HUES64 (cell line): Measurements from ENCODE around the gene SMARCC1.

Source experiments
- H3K27ac ChIP-seq: 2 replicates; pipeline ENCODE4 v1.7.0; 2013; ENCODE audit warnings: low read depth, low read length, inconsistent platforms
- H3K27me3 ChIP-seq: 2 replicates; pipeline ENCODE4 v1.6.1; 2013; ENCODE audit warnings: mild to moderate bottlenecking, low read length; ENCODE audit not compliant: insufficient read depth
- H3K36me3 ChIP-seq: 2 replicates; pipeline ENCODE4 v1.6.1; 2013; ENCODE audit warnings: mild to moderate bottlenecking, low read length; ENCODE audit not compliant: insufficient read depth
- H3K4me1 ChIP-seq: 2 replicates; pipeline ENCODE4 v1.6.1; 2013; ENCODE audit warnings: mild to moderate bottlenecking, low read length, moderate library complexity; ENCODE audit not compliant: insufficient read depth
- H3K4me3 ChIP-seq: 2 replicates; pipeline ENCODE4 v1.5.1; 2013; ENCODE audit warnings: mild to moderate bottlenecking, low read length, moderate library complexity
- H3K9ac ChIP-seq: 2 replicates; pipeline ENCODE4 v1.6.1; 2013; ENCODE audit warnings: mild to moderate bottlenecking, low read depth, low read length
- H3K9me3 ChIP-seq: 2 replicates; pipeline ENCODE4 v1.6.1; 2013; ENCODE audit warnings: low read depth, low read length; ENCODE audit not compliant: insufficient read depth
- WGBS: fragments of 150-250, 120-280 bp; methylation state at CpG from one replicate; pipeline ENCODE4 v1.1.7; 2013; ENCODE audit warnings: missing lambda C conversion rate; 5-methylcytosine and 5-hydroxymethylcytosine counted together

Gene SMARCC1

GRCh38 chr3:47610583-47610982, 171.1 kb downstream of the SMARCC1 start:
- Histone ChIP-seq H3K36me3 (peaks cover 96% of the 10 kb centered on the region), H3K9me3 (no peaks in the 10 kb centered on the region), H3K27ac (no peak overlapping the region), H3K27me3 (no peaks in the 10 kb centered on the region), H3K9ac (no peak overlapping the region), H3K4me3 (no peak overlapping the region), H3K4me1 (no peaks in the 10 kb centered on the region; the same call in 1 of the 2 replicates)
- 83% methylated on average over 3 of the region's 3 CpGs for WGBS

DNA sequence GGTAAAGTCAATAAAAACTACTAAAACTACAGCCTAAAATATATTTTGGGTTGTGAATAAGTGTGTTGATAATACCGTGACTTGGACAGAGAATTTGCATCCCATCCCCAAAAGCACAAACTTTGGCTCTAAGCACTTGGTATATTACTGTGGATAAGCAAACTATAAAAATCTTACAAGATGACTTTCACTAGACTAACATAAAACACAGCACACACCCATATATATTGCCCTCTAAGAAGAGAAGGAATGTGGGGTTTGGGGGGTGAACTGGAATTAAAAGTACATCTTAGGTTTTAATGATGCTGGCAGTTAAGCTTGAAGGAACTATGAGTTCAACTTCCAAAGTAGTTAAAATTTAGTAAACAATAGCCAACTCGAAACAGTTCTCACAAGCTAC, 174.4 kb downstream of the SMARCC1 start:
- WGBS, result 92% methylated on average over 1 of the region's 2 CpGs
- H3K9me3 ChIP-seq, result no peaks in the 10 kb centered on the region
- no peak overlapping the region for H3K27ac ChIP-seq
- H3K4me1 ChIP-seq, result no peaks in the 10 kb centered on the region
- H3K4me3 ChIP-seq, result no peak overlapping the region
- peaks cover 98% of the 10 kb centered on the region for H3K36me3 ChIP-seq
- no peak overlapping the region for H3K9ac ChIP-seq
- no peaks in the 10 kb centered on the region for H3K27me3 ChIP-seq

DNA sequence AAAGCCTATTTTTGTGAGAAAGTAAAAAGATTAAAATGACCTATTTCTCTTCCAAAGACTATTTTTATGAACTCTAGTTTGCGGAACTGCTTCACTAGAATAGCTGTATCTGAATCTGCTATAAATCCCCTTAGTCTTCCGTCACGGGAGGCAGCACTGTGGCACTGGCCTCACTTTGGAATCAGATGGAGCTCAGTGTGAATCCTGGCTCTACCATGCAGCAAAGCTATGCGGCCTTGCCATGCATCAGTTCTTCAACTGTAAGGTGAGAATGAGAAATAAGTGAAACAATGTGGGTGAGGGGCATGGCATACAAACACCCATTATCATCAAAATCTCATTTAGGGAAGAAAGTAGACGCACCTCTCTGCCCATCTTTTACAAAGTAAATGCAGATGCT, 175.5 kb downstream of the SMARCC1 start:
- no peaks in the 10 kb centered on the region for H3K4me1 ChIP-seq
- no peak overlapping the region for H3K4me3 ChIP-seq
- H3K36me3 ChIP-seq, result peaks cover 94% of the 10 kb centered on the region
- H3K9ac ChIP-seq, result no peak overlapping the region
- no peak overlapping the region for H3K27ac ChIP-seq
- H3K9me3 ChIP-seq, result no peaks in the 10 kb centered on the region
- no peaks in the 10 kb centered on the region for H3K27me3 ChIP-seq
- WGBS, result 96% methylated on average over 5 of the region's 5 CpGs

GRCh38 chr3:47605652-47606051, 176.0 kb downstream of the SMARCC1 start:
- Histone ChIP-seq H3K27me3 (no peaks in the 10 kb centered on the region), H3K36me3 (peaks cover 94% of the 10 kb centered on the region), H3K27ac (no peak overlapping the region), H3K9ac (no peak overlapping the region), H3K4me1 (no peaks in the 10 kb centered on the region), H3K9me3 (no peaks in the 10 kb centered on the region), H3K4me3 (no peak overlapping the region)
- WGBS, result 50% methylated on average over 2 of the region's 2 CpGs

DNA sequence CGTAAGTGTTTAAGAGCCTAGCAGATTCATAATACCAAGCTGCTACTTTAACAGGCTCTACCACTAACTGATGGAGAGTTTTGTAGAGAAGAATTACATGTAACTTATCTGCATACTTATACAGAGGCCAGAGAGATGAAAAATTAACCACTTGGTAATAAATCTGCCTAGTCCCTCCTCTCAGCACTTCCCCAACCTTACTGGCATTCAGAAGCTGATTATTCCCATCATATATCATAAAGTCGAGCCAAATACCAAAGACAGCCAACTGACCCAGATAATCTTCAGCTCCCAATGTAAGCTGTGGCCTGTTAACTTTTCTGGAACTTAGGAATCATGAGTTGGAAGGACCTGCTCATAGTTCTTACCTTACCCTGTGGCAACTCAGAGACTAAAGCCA, 177.5 kb downstream of the SMARCC1 start:
- Histone ChIP-seq H3K27me3 (no peaks in the 10 kb centered on the region), H3K4me3 (no peak overlapping the region), H3K27ac (no peak overlapping the region), H3K9me3 (no peaks in the 10 kb centered on the region), H3K9ac (no peak overlapping the region), H3K4me1 (no peaks in the 10 kb centered on the region), H3K36me3 (peaks cover 96% of the 10 kb centered on the region)
- WGBS, result 85% methylated on average over 2 of the region's 2 CpGs

GRCh38 chr3:47603332-47603731, 178.4 kb downstream of the SMARCC1 start:
- no peaks in the 10 kb centered on the region for H3K4me1 ChIP-seq
- no peak overlapping the region for H3K9ac ChIP-seq
- H3K9me3 ChIP-seq, result no peaks in the 10 kb centered on the region
- H3K36me3 ChIP-seq, result peaks cover 95% of the 10 kb centered on the region
- no peak overlapping the region for H3K27ac ChIP-seq
- no peaks in the 10 kb centered on the region for H3K27me3 ChIP-seq
- H3K4me3 ChIP-seq, result no peak overlapping the region

DNA sequence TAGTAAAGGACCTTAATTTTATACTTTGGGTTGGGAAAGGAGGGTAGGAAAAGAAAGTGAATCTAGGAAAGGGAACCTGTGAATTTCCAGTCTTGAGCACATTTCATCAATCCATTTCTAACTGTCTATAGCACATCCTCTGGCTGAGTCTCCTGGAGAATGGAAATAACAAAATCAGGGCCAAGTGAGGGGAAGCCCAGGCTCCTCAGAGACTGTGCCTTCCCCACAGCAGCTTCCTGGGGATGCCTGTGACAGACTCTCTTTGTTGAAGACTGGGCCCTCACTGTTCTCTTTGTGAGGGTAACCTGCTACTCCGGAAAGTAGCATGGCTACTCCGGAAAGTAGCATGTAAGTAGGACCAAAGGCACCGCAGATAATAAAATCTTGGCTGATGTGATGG, 180.4 kb downstream of the SMARCC1 start:
- Histone ChIP-seq H3K9ac (no peak overlapping the region), H3K27me3 (no peaks in the 10 kb centered on the region), H3K27ac (no peak overlapping the region), H3K9me3 (no peaks in the 10 kb centered on the region), H3K4me1 (no peaks in the 10 kb centered on the region), H3K4me3 (no peak overlapping the region), H3K36me3 (peaks cover 88% of the 10 kb centered on the region)
- WGBS, result 95% methylated on average over 3 of the region's 3 CpGs

GRCh38 chr3:47594792-47595191, 186.9 kb downstream of the SMARCC1 start:
- no peaks in the 10 kb centered on the region for H3K27me3 ChIP-seq
- no peaks in the 10 kb centered on the region for H3K9me3 ChIP-seq
- H3K27ac ChIP-seq, result no peak overlapping the region
- 81% methylated on average over 3 of the region's 3 CpGs for WGBS
- H3K4me3 ChIP-seq, result no peak overlapping the region
- peaks cover 85% of the 10 kb centered on the region for H3K36me3 ChIP-seq
- H3K4me1 ChIP-seq, result no peaks in the 10 kb centered on the region
- no peak overlapping the region for H3K9ac ChIP-seq

GRCh38 chr3:47592066-47592795, 189.5 kb downstream of the SMARCC1 start:
- WGBS, result 91% methylated on average over 4 of the region's 4 CpGs
- Histone ChIP-seq H3K36me3 (peaks cover 86% of the 10 kb centered on the region), H3K9ac (no peak overlapping the region), H3K4me1 (no peaks in the 10 kb centered on the region), H3K27ac (no peak overlapping the region), H3K9me3 (no peaks in the 10 kb centered on the region), H3K4me3 (no peak overlapping the region), H3K27me3 (no peaks in the 10 kb centered on the region)

- peaks cover 98% of the 10 kb centered on the region for H3K36me3 ChIP-seq
- no peaks in the 10 kb centered on the region for H3K4me1 ChIP-seq
- 93% methylated on average over 2 of the region's 2 CpGs for WGBS
- H3K4me3 ChIP-seq, result no peak overlapping the region
- H3K9me3 ChIP-seq, result no peaks in the 10 kb centered on the region
- no peak overlapping the region for H3K27ac ChIP-seq
- H3K9ac ChIP-seq, result no peak overlapping the region
- no peaks in the 10 kb centered on the region for H3K27me3 ChIP-seq
Measured at GRCh38 chr3:47590216-47590615, 191.5 kb downstream of the SMARCC1 start.

DNA sequence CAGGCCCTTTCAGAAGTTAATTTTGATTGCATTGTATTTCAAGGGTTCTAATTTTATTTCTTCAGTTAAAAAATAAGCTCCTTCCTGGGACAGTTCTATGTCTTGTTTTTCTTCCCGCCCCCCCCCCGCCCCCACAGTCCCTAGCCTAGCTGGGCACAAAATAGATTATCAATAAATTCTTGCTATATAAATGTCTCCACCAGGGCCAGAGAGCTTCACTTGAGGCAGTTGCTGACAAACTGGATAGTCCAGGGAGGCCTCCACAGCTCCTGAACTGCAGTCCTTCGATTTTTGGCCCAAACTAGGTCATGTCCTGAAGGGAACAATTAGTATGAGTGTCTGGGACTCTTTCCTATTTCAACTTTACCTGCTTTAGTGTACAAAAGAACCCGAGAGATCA, 193.1 kb downstream of the SMARCC1 start:
- Histone ChIP-seq H3K9me3 (no peaks in the 10 kb centered on the region), H3K4me1 (peaks cover 7% of the 10 kb centered on the region; the same call in 1 of the 2 replicates), H3K9ac (no peak overlapping the region), H3K4me3 (no peak overlapping the region), H3K36me3 (peaks cover 85% of the 10 kb centered on the region), H3K27me3 (no peaks in the 10 kb centered on the region), H3K27ac (no peak overlapping the region)
- 93% methylated on average over 2 of the region's 4 CpGs for WGBS

GRCh38 chr3:47588053-47588452, 193.6 kb downstream of the SMARCC1 start:
- Histone ChIP-seq H3K4me1 (peaks cover 10% of the 10 kb centered on the region; the same call in 1 of the 2 replicates), H3K4me3 (no peak overlapping the region), H3K9ac (no peak overlapping the region), H3K27me3 (no peaks in the 10 kb centered on the region), H3K36me3 (peaks cover 80% of the 10 kb centered on the region), H3K9me3 (no peaks in the 10 kb centered on the region), H3K27ac (no peak overlapping the region)
- 96% methylated on average over 7 of the region's 7 CpGs for WGBS
